Glutamatergic neuron (in vitro differentiated cells): ENCODE measurements around the gene PTPRM. TPM values are rescaled to one million over a fixed set of nuclear protein-coding genes. Genes with fewer than 3 reads are reported as not detected.

ENCODE experiments used
- DNase-seq: peaks from one replicate; pipeline ENCODE4 v3.0.0; 2022
- H3K27ac Mint-ChIP-seq: one replicate; pipeline ENCODE4 v1.8.0; 2020; ENCODE audit warnings: mild to moderate bottlenecking, mixed read lengths, inconsistent platforms; ENCODE audit not compliant: unreplicated experiment
- H3K27me3 Mint-ChIP-seq: one replicate; pipeline ENCODE4 v1.8.0; 2020; ENCODE audit warnings: mild to moderate bottlenecking, moderate library complexity, mixed read lengths, inconsistent platforms; ENCODE audit not compliant: unreplicated experiment
- H3K36me3 Mint-ChIP-seq: one replicate; pipeline ENCODE4 v1.8.0; 2020; ENCODE audit warnings: mild to moderate bottlenecking, mixed read lengths, inconsistent platforms; ENCODE audit not compliant: unreplicated experiment
- H3K4me1 Mint-ChIP-seq: one replicate; pipeline ENCODE4 v1.8.0; 2020; ENCODE audit warnings: mild to moderate bottlenecking, low read depth, mixed read lengths, inconsistent platforms; ENCODE audit not compliant: unreplicated experiment
- H3K4me3 Mint-ChIP-seq: one replicate; pipeline ENCODE4 v1.8.0; 2020; ENCODE audit warnings: mild to moderate bottlenecking, mixed read lengths, inconsistent platforms; ENCODE audit not compliant: unreplicated experiment
- H3K9me3 Mint-ChIP-seq: one replicate; pipeline ENCODE4 v1.8.0; 2020; ENCODE audit warnings: mild to moderate bottlenecking, moderate library complexity, mixed read lengths, inconsistent platforms; ENCODE audit not compliant: unreplicated experiment
- CTCF ChIP-seq: fragments of 200-600 bp; sonication (generic); IDR thresholded peaks from one replicate; pipeline ENCODE4 v1.5.0; 2021; ENCODE audit not compliant: partially characterized antibody, unreplicated experiment
- total RNA-seq: library from RNA; stranded (reverse); fragmentation: NEBNext Ultra II Directional; extraction: Animal tissue kit (Norgen Biotek cat#: 25700); gene quantifications from one replicate; pipeline ENCODE4 v1.2.1, GENCODE V29; 2021; ENCODE audit not compliant: unreplicated experiment

The PTPRM gene
- total RNA-seq, 1 donor from 2014 or later, result 23.9 TPM

GRCh38 chr18:8262221-8262620 lies 695.1 kb downstream of the PTPRM start:
- Mint-ChIP-seq H3K9me3 (peaks cover 12% of the 10 kb centered on the region), H3K27me3 (peaks cover 6% of the 10 kb centered on the region), H3K4me1 (peaks cover 33% of the 10 kb centered on the region), H3K36me3 (no peaks in the 10 kb centered on the region), H3K27ac (peak overlapping the region; percentile 18), H3K4me3 (peak overlapping the region; percentile 7)
- TF ChIP-seq CTCF, result no peak
- peak; percentile 33 for DNase-seq

DNA sequence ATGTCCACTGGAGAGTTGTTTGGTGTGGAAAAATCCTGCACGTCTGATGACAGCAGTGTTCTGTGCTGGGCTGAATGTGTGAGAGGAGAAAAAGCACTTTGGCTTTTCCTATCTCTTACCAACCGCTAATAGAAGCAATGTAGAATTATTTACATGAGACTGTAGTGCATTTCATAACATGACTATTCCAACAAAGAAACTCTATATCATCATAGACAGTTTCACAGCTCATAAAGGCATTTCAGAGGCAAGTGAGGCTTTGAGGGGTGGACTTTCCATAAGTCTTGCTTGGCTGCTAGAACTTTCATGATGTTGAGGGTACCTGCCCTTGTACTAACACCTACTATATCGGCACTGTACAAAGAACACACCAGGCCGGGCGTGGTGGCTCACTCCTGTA lies 697.0 kb downstream of the PTPRM start:
- Mint-ChIP-seq H3K27me3 (peaks cover 6% of the 10 kb centered on the region), H3K4me3 (no peak overlapping the region), H3K36me3 (no peaks in the 10 kb centered on the region), H3K27ac (no peak overlapping the region), H3K9me3 (peaks cover 12% of the 10 kb centered on the region), H3K4me1 (peaks cover 25% of the 10 kb centered on the region)
- DNase-seq, result no peak
- TF ChIP-seq CTCF, result no peak

GRCh38 chr18:8264861-8265411 lies 697.8 kb downstream of the PTPRM start:
- Mint-ChIP-seq H3K27me3 (peaks cover 6% of the 10 kb centered on the region), H3K36me3 (no peaks in the 10 kb centered on the region), H3K4me1 (peaks cover 25% of the 10 kb centered on the region), H3K9me3 (peaks cover 12% of the 10 kb centered on the region), H3K4me3 (no peak overlapping the region), H3K27ac (no peak overlapping the region)
- no peak for TF ChIP-seq CTCF
- DNase-seq, result no peak

GRCh38 chr18:8272254-8272653 lies 705.1 kb downstream of the PTPRM start:
- Mint-ChIP-seq H3K27me3 (no peaks in the 10 kb centered on the region), H3K4me3 (no peak overlapping the region), H3K27ac (no peak overlapping the region), H3K9me3 (peaks cover 2% of the 10 kb centered on the region), H3K36me3 (peaks cover 6% of the 10 kb centered on the region), H3K4me1 (peaks cover 8% of the 10 kb centered on the region)
- no peak for TF ChIP-seq CTCF
- no peak for DNase-seq

GRCh38 chr18:8274370-8274769 lies 707.3 kb downstream of the PTPRM start:
- H3K36me3 Mint-ChIP-seq, result peaks cover 6% of the 10 kb centered on the region
- DNase-seq, result no peak
- peaks cover 2% of the 10 kb centered on the region for H3K9me3 Mint-ChIP-seq
- peaks cover 12% of the 10 kb centered on the region for H3K4me1 Mint-ChIP-seq
- H3K27me3 Mint-ChIP-seq, result no peaks in the 10 kb centered on the region
- H3K27ac Mint-ChIP-seq, result no peak overlapping the region
- no peak for TF ChIP-seq CTCF
- no peak overlapping the region for H3K4me3 Mint-ChIP-seq
